NCI-H526 treated with DMSO at 0.1 percent for 48 hours (cell line): ENCODE results near the gene GPR35.
A peak's percentile ranks its signal among the peaks of the same experiment; 100 is the strongest.
"Not testable (repeated sequence)": the region's sequence is repeated elsewhere in the genome, so short reads cannot be mapped to it uniquely, and the experiment has no call there.

Source experiments
- DNase-seq: peaks from one replicate; lab custom pipeline; 2025; lab: John Stamatoyannopoulos, UW

Gene GPR35

GRCh38 chr2:240640939-240641338 lies 15.7 kb downstream of the GPR35 start:
- peak; percentile 48 for DNase-seq

GRCh38 chr2:240642061-240642805 lies 17.0 kb downstream of the GPR35 start:
- no peak for DNase-seq

DNA sequence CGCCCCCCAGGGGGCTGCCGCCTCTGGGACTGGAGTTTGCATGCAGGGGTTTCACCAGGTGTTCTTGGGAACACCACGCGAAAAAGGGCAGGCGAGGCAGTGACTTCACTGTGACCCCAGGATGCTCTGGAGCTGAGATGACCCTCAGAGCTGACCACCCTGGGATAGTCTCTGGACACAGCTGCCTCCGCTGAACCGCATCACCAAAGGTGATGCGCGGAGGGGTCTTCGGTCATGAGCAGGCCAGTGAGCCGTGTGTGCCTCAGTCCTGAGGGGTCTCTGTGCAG lies 17.5 kb downstream of the GPR35 start:
- no peak for DNase-seq

GRCh38 chr2:240643093-240643810 lies 18.0 kb downstream of the GPR35 start:
- no peak for DNase-seq

- no peak for DNase-seq
Measured at GRCh38 chr2:240643811-240644150, 18.5 kb downstream of the GPR35 start.

DNA sequence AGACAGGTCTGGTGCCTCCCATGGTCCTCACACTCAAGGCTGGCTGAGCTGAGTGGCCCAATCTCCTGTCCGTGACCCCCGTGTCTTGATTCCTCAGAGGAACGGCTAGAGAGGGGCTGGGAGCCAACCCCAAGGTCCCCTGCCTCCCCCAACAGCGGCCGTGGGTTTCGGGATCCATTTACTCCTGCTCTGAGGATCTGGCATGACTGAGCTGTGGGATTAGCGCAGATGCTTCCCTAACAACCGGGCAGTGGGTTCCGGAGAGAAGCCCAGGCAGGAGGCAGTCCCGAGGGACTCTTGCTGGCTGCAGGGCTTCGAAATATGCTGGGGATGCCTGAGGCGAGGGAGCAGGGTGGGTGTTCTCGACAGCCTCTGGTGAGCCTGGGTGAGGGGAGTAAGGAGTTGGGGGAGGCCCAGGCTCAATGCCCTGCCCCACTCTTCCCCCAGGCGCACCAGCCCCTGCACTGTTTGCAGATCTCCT lies 18.9 kb downstream of the GPR35 start:
- peak; percentile 9 for DNase-seq

DNA sequence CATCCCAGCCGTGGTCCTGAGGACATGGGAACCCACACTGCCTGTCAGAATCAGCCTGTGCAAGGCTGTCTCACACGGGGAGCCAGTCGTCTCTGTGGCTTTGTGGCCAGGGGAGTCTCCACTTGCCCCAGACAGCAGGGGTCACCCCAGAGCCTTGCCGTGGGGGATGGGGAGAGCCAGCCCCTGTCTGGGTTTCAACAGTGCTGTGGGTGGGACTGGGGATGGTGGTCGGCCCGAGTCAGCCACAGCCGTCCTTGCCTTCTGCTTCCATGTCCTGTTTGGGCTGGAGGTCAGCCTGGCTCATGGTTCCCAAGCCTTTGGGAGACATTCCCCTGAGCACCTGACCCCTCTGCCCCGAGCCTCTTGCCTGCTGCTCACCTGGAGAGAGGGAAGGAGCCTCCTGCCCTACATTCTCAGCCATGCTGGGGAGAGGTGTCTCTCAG lies 19.6 kb downstream of the GPR35 start:
- no peak for DNase-seq

GRCh38 chr2:240645346-240645745 lies 20.1 kb downstream of the GPR35 start:
- no peak for DNase-seq

GRCh38 chr2:240645801-240646175 lies 20.5 kb downstream of the GPR35 start:
- no peak for DNase-seq

DNA sequence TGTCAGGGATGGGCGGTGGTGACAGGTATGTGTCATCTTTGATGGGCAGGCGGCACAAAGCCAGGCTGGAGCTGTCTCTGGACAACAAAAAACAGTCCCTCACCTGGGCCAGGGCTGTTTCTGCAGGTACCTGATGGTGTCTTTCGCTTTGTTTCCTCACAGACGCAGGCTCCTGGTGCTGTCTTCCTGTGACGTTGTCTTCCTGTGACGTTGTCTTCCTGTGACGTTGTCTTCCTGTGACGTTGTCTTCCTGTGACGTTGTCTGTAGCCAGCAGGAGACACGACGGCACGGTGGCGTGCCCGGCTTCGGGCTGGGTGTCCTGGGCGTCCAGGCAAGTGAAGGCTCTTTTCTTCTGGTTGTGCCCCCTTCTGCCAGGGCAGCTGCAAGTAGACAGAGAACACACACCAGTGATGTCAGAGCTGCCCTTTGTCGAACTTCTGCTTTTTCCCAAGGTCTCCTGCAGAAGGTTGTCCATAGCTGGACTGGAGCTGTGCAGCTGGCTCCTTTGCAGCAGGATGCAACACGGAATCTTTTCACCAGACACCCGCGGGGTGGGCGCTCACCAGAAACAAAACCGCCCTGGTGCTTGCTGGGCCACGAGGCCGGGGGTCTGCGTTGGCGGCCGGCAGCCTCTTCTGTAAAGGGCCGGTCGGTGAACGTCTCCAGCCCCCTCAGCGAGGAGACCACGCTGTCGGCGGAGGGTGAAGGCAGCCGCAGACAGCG lies 21.1 kb downstream of the GPR35 start:
- no peak for DNase-seq

- no peak for DNase-seq
Measured at GRCh38 chr2:240646900-240647502, 21.7 kb downstream of the GPR35 start.

- DNase-seq: no peak
Measured at GRCh38 chr2:240647503-240648154, 22.3 kb downstream of the GPR35 start.

GRCh38 chr2:240648155-240648649 lies 22.9 kb downstream of the GPR35 start:
- no peak for DNase-seq

- no peak for DNase-seq
Measured at GRCh38 chr2:240648650-240649275, 23.5 kb downstream of the GPR35 start.

DNA sequence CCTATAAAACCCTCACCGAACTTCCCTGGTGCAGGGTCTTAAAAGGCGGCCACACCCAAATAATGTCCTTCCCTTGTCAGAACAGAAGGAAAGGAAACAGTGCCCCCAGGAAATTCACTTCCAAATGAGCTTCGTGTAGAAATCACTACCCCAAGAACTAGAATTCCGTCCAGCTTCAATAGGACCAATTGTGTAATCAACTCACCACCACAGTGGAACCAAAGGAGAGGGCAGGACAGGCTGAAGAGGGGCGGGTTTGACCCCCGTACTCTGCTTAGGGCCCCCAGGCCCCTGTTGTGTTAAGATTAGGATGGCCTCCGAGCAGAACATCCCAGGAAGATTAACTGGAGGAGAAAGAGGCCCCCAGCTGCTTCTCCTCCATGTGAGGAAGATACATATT lies 24.1 kb downstream of the GPR35 start:
- DNase-seq: no peak

GRCh38 chr2:240650254-240650965 lies 25.1 kb downstream of the GPR35 start:
- no peak for DNase-seq

GRCh38 chr2:240651185-240651584 lies 25.9 kb downstream of the GPR35 start:
- no peak for DNase-seq

DNA sequence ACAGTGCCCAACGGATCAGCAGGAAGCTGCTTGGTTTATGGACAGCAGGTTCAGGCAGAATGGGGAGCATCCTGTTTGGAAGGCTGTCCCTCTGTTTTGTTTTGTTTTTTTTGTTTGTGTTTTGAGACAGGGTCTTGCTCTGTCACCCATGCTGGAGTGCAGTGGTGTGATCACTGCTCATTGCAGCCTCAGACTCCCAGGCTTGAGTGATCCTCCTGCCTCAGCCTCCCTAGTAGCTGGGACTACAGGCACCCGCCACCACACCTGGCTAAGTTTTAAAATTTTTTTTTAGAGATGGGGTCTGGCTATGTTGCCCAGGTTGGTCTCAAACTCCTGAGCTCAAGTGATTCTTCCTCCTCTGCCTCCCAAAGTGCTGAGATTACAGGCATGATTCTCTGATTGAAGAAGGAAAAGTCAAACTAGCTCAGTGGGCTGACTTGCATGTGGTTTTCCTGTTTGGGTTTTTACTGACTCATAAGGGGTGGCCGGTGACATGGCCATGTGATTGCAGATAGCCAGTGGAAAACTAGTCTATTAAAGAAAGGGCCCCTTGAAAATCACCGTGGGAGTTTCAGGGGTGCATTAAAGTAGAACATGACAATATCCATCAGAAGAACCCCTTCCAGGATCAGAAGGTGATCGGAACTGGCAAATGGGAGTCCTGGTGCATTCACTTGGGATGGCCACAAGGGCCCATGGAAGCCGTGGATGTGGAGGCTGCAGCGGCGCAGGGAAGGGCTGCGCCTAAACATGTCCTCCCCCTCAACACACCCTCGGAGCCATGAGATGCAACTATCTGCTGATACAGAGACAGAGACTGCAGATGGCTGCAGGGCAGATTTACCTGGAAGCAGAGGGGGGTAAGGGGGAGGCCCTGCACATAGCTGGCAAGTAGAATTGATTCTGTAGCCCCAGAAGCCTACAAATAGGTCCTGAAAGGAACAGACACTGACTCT lies 30.9 kb downstream of the GPR35 start:
- DNase-seq: no peak

GRCh38 chr2:240659883-240660282 lies 34.6 kb downstream of the GPR35 start:
- not testable (repeated sequence) for DNase-seq

- no peak for DNase-seq
Measured at GRCh38 chr2:240662681-240663080, 37.4 kb downstream of the GPR35 start.
